Right renal cortex interstitium (tissue), 3 donors: ENCODE measurements around the gene ACTA1. TPM values are rescaled to one million over a fixed set of nuclear protein-coding genes. Genes with fewer than 3 reads are reported as not detected.

Experiments used
- polyA plus RNA-seq, 3 donors: library from polyadenylated mRNA; unstranded; fragments of 120-200 nt; gene quantifications; one replicate each; pipeline ENCODE4 v1.2.1, GENCODE V29; 2013; ENCODE audit not compliant: insufficient read length in 3 of 3

Gene ACTA1
- polyA plus RNA-seq, 3 donors, result 1.1 to 1.6 (median 1.3) TPM

Other genes starting within 250 kb of the ACTA1 start
- gene RAB4A, start 163.0 kb downstream of the ACTA1 start, polyA plus RNA-seq, result 10 to 100 TPM; 52.2 to 54.7 (median 53.2) TPM
- 10 to 100 TPM in 1 of 3 donors, 1 to 10 TPM in 2; 9.1 to 10.2 (median 9.5) TPM for gene CCSAP, start 91.0 kb downstream of the ACTA1 start, polyA plus RNA-seq
- gene NUP133, start 74.2 kb upstream of the ACTA1 start, polyA plus RNA-seq, result 10 to 100 TPM; 46.9 to 49.3 (median 47.3) TPM
- gene ABCB10, start 124.6 kb upstream of the ACTA1 start, polyA plus RNA-seq, result 10 to 100 TPM; 18.6 to 19.8 (median 19.5) TPM
- 10 to 100 TPM; 18.0 to 21.0 (median 19.6) TPM for gene TAF5L, start 192.0 kb upstream of the ACTA1 start, polyA plus RNA-seq
- 1 to 10 TPM; 7.2 to 8.6 (median 7.8) TPM for gene URB2, start 192.2 kb upstream of the ACTA1 start, polyA plus RNA-seq